Panc1 (cell line): Measurements from ENCODE around the gene GPRIN2.

Experiments used
- CTCF ChIP-seq: fragments of 450-650 bp; IDR thresholded peaks from 2 replicates; pipeline ENCODE4 v1.5.1; 2017; ENCODE audit warnings: mild to moderate bottlenecking
- POLR2AphosphoS5 ChIP-seq: IDR thresholded peaks from 2 replicates; pipeline ENCODE4 v1.6.1; 2012; ENCODE audit warnings: mild to moderate bottlenecking, low read depth, low read length, moderate library complexity
- SIN3A ChIP-seq: IDR thresholded peaks from 2 replicates; pipeline ENCODE4 v1.6.1; 2012; ENCODE audit warnings: low read depth, mild to moderate bottlenecking, low read length, moderate library complexity, borderline replicate concordance; ENCODE audit not compliant: insufficient read depth
- TCF7L2 ChIP-seq: IDR thresholded peaks from 2 replicates; pipeline ENCODE4 v1.6.1; 2011; ENCODE audit warnings: mild to moderate bottlenecking, low read depth, low read length, inconsistent platforms
- TF ChIP-seq, protein P1 (sequence below), 2 experiments: IDR thresholded peaks; 2 replicates each; pipeline ENCODE4 v1.6.1; 2011 to 2012; ENCODE audit warnings: low read depth in 2 of 2, control low read depth in 1 of 2, low read length in 1 of 2, mild to moderate bottlenecking in 1 of 2, moderate library complexity in 1 of 2; ENCODE audit not compliant: insufficient read depth in 1 of 2

- TF ChIP-seq CTCF (no peak), POLR2AphosphoS5 (no peak), TCF7L2 (no peak), SIN3A (no peak)
- TF ChIP-seq, protein P1, sequence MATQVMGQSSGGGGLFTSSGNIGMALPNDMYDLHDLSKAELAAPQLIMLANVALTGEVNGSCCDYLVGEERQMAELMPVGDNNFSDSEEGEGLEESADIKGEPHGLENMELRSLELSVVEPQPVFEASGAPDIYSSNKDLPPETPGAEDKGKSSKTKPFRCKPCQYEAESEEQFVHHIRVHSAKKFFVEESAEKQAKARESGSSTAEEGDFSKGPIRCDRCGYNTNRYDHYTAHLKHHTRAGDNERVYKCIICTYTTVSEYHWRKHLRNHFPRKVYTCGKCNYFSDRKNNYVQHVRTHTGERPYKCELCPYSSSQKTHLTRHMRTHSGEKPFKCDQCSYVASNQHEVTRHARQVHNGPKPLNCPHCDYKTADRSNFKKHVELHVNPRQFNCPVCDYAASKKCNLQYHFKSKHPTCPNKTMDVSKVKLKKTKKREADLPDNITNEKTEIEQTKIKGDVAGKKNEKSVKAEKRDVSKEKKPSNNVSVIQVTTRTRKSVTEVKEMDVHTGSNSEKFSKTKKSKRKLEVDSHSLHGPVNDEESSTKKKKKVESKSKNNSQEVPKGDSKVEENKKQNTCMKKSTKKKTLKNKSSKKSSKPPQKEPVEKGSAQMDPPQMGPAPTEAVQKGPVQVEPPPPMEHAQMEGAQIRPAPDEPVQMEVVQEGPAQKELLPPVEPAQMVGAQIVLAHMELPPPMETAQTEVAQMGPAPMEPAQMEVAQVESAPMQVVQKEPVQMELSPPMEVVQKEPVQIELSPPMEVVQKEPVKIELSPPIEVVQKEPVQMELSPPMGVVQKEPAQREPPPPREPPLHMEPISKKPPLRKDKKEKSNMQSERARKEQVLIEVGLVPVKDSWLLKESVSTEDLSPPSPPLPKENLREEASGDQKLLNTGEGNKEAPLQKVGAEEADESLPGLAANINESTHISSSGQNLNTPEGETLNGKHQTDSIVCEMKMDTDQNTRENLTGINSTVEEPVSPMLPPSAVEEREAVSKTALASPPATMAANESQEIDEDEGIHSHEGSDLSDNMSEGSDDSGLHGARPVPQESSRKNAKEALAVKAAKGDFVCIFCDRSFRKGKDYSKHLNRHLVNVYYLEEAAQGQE (IDR thresholded peaks at IDR 0.05; ENCODE audit: insufficient read depth in 1 of 2, low read depth in 2 of 2, low read length in 1 of 2) = no peak
Observed at GRCh38 chr10:46549171-46550075, 7.0 kb downstream of the GPRIN2 start.
